Upper lobe of left lung (tissue), 6 donors: ENCODE results near the gene SUSD6. TPM values are rescaled to one million over a fixed set of nuclear protein-coding genes. Genes with fewer than 3 reads are reported as not detected.

Experiments
- ATAC-seq, 2 donors: fragments of 200-7000 bp; cut with Tn5 transposase; one replicate each; pipeline ENCODE4 v1.9.1; 2022; ENCODE audit warnings: mild to moderate bottlenecking in 2 of 2, moderate library complexity in 2 of 2; ENCODE audit not compliant: low FRiP score in 2 of 2
- DNase-seq, 2 donors: peaks; one replicate each; pipeline ENCODE4 v3.0.0-alpha.2; 2019 to 2020
- H3K27ac ChIP-seq, 4 donors: fragments of 200-600 bp; sonication (generic); one replicate each; pipeline ENCODE4 v1.5.1; 2016 to 2019
- H3K27me3 ChIP-seq, 4 donors: fragments of 200-600 bp; sonication (generic); one replicate each; pipeline ENCODE4 v1.5.1; 2017 to 2019
- H3K36me3 ChIP-seq, 4 donors: fragments of 200-600 bp; sonication (generic); one replicate each; pipeline ENCODE4 v1.5.1; 2016 to 2019
- H3K4me1 ChIP-seq, 4 donors: fragments of 200-600 bp; sonication (generic); one replicate each; pipeline ENCODE4 v1.5.1; 2018 to 2019
- H3K4me3 ChIP-seq, 4 donors: fragments of 200-600 bp; sonication (generic); one replicate each; pipeline ENCODE4 v1.5.1; 2017 to 2019; ENCODE audit warnings: mild to moderate bottlenecking in 2 of 4, moderate library complexity in 1 of 4
- H3K9me3 ChIP-seq, 4 donors: fragments of 200-600 bp; sonication (generic); one replicate each; pipeline ENCODE4 v1.5.1; 2018 to 2019
- CTCF ChIP-seq, 6 experiments: fragments of 450-650 bp in 4 of 6; fragments of 200-600 bp in 2 of 6; sonication (generic) in 2 of 6; IDR thresholded peaks; one replicate each; pipeline ENCODE4 v1.5.1; 2016 to 2019; ENCODE audit warnings: antibody characterized with exemption in 6 of 6
- EP300 ChIP-seq, 4 donors: sonication (generic); formaldehyde crosslinking; IDR thresholded peaks; one replicate each; pipeline ENCODE4 v1.5.1; 2017; ENCODE audit warnings: antibody characterized with exemption in 4 of 4, control low read depth in 2 of 4
- POLR2A ChIP-seq, 4 donors: fragments of 450-650 bp; IDR thresholded peaks; one replicate each; pipeline ENCODE4 v1.5.1; 2016 to 2017; ENCODE audit warnings: antibody characterized with exemption in 4 of 4, mild to moderate bottlenecking in 2 of 4
- POLR2AphosphoS5 ChIP-seq, 2 donors: sonication (generic); formaldehyde crosslinking; IDR thresholded peaks; one replicate each; pipeline ENCODE4 v1.5.1; 2017; ENCODE audit warnings: antibody characterized with exemption in 2 of 2
- WGBS, 2 donors: methylation state at CpG; one replicate each; pipeline ENCODE4 v1.1.5; 2017 to 2018; 5-methylcytosine and 5-hydroxymethylcytosine counted together
- total RNA-seq, 6 donors: library from RNA; depleted of rRNA in 4 of 6; stranded (reverse); fragments of >200 nt in 4 of 6; gene quantifications; one replicate each; pipeline versions ENCODE4 v1.1.0 to v1.2.1, GENCODE V29; 2016 to 2021
- donor health status: DM: no; HTN: no; CAD: no; lungs with moderate emphysema.
- donor health status: DM: no; HTN: yes; CAD: no; lungs with severe emphysema.

Gene SUSD6
- total RNA-seq, 6 donors from 2014 or later = 63.4 to 90.4 (median 81.6) TPM

DNA sequence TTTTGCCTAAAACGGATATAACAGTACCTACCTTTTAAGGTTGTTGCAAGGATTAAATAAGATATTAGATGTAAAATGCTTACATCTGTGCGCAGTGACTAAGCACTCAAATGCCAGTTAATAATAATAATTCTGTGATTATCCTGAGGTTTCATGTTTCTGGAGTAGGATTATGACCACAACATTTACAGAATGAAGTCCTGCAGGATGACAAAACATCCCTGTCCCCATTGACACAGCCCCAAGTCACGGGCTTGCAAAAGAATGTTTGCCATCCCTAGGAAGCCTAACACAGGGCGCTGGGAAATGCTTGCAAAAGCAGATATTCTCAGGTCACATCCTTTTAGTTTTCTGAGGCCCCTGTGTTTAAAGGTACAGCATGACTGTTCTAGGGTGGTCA, 20.1 kb downstream of the SUSD6 start:
- 56% methylated on average over 4 of the region's 4 CpGs for WGBS, 2 donors
- DNase-seq = no peak

GRCh38 chr14:69632164-69632563, 20.8 kb downstream of the SUSD6 start:
- DNase-seq (no peak), ATAC-seq (peak in 1 of 2 donors; percentile 63)
- Histone ChIP-seq H3K4me3 (no peak overlapping the region), H3K4me1 (peaks cover 83 to 95% (median 87%) of the 10 kb centered on the region in 4 donors), H3K36me3 (no peaks in the 10 kb centered on the region), H3K27me3 (no peaks in the 10 kb centered on the region), H3K27ac (peak overlapping the region; percentile 61 to 78 (median 67)), H3K9me3 (no peaks in the 10 kb centered on the region)
- no peak for TF ChIP-seq EP300 (IDR thresholded peaks at IDR 0.05)
- TF ChIP-seq POLR2AphosphoS5 (IDR thresholded peaks at IDR 0.05) = no peak
- TF ChIP-seq CTCF (IDR thresholded peaks at IDR 0.05) = no peak
- no peak for TF ChIP-seq POLR2A (IDR thresholded peaks at IDR 0.05)
- WGBS, 2 donors = 19% methylated on average over 4 of the region's 4 CpGs

More for the DNA sequence above, 20.1 kb downstream of the SUSD6 start:
- ATAC-seq = no peak
- peaks cover 0 to 2% (median 0%) of the 10 kb centered on the region in 4 donors for H3K36me3 ChIP-seq
- H3K27ac ChIP-seq = peak overlapping the region in 3 of 4 donors; percentile 65 to 78 (median 69)
- H3K4me1 ChIP-seq = peaks cover 76 to 91% (median 83%) of the 10 kb centered on the region in 4 donors
- H3K9me3 ChIP-seq = no peaks in the 10 kb centered on the region
- TF ChIP-seq POLR2A (IDR thresholded peaks at IDR 0.05) (no peak), POLR2AphosphoS5 (IDR thresholded peaks at IDR 0.05) (no peak), EP300 (IDR thresholded peaks at IDR 0.05) (no peak), CTCF (IDR thresholded peaks at IDR 0.05) (no peak)
- no peaks in the 10 kb centered on the region for H3K27me3 ChIP-seq
- H3K4me3 ChIP-seq = no peak overlapping the region

DNA sequence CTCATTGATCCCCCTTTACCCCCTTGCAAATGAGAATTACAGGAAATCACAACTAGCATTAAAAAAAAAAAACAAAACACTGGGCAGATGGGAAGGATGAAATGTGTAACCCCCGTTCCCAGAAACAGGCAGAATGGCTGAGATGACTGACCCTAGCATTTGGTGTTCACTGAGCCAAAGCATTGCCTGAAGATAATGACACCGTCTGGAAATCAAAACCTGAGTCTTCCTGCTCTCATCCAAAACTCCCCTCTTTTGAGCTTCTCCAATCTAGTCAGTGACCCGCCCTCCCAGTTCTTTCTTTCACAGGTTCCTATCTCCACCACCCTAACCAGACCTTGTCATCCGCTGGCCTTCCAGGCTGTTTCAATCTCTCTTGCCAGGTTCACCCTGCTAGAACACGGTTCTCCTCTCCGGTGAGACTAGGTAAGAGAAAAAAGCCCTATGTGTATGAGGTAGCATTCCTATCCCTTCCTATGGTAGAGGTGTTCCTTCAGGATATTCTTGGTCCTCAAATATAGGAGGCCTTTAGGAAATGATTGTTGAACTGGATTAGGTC, 21.3 kb downstream of the SUSD6 start:
- Histone ChIP-seq H3K27ac (peak overlapping the region; percentile 61 to 78 (median 67)), H3K4me3 (no peak overlapping the region), H3K4me1 (peaks cover 88 to 99% (median 92%) of the 10 kb centered on the region in 4 donors), H3K9me3 (no peaks in the 10 kb centered on the region), H3K36me3 (no peaks in the 10 kb centered on the region), H3K27me3 (no peaks in the 10 kb centered on the region)
- ATAC-seq = no peak
- WGBS, 2 donors = 57 to 64% methylated on average over 6 of the region's 6 CpGs
- TF ChIP-seq POLR2AphosphoS5 (IDR thresholded peaks at IDR 0.05) = no peak
- no peak for DNase-seq

GRCh38 chr14:69633238-69633637, 21.8 kb downstream of the SUSD6 start:
- Histone ChIP-seq H3K36me3 (no peaks in the 10 kb centered on the region), H3K4me3 (no peak overlapping the region), H3K4me1 (peaks cover 91 to 100% (median 97%) of the 10 kb centered on the region in 4 donors), H3K27me3 (no peaks in the 10 kb centered on the region), H3K9me3 (no peaks in the 10 kb centered on the region), H3K27ac (peak overlapping the region; percentile 61 to 78 (median 67))
- ATAC-seq (no peak), DNase-seq (no peak)
- 36 to 39% methylated on average over 4 of the region's 4 CpGs for WGBS, 2 donors
- TF ChIP-seq EP300 (IDR thresholded peaks at IDR 0.05) = no peak
- TF ChIP-seq POLR2AphosphoS5 (IDR thresholded peaks at IDR 0.05) = no peak
- no peak for TF ChIP-seq POLR2A (IDR thresholded peaks at IDR 0.05)

DNA sequence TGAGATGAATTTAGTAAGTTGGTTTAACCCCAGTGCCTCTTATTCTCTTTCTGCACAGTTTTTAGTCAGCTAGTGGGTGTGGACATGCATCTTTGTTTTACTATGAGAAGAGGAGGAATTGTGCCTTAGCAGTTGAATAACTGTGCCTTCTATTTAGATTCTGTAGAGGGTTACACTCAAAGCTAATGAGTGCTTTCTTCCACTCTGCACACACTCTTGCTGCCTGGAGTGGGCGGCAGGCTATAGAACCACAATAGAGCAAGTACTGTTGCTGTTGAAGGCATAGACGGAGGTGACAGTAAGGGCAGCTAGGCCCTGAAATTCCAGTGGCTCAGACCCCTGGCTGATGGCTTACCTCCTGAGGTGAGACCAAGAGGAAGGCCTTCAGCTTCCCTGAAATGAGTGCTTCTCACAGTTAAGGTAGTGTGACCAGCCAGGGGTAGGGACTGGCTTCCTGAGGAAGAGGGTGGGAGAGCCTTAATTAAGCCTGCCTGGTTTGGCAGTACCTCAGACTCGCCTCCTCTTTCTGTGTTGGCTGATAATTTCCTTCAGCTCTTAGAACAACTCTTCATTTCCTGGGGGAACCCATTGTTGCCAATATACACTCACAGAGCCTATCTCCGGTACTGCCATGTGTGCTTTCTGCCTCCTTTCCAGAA, 24.7 kb downstream of the SUSD6 start:
- Histone ChIP-seq H3K27ac (peak overlapping the region; percentile 57 to 79 (median 74)), H3K9me3 (no peaks in the 10 kb centered on the region), H3K27me3 (no peaks in the 10 kb centered on the region), H3K4me3 (no peak overlapping the region), H3K36me3 (no peaks in the 10 kb centered on the region), H3K4me1 (peaks cover 77 to 86% (median 79%) of the 10 kb centered on the region in 4 donors)
- 26 to 29% methylated on average over 4 of the region's 4 CpGs for WGBS, 2 donors
- ATAC-seq (peak; percentile 14 to 60), DNase-seq (peak in 1 of 2 donors; percentile 59)
- TF ChIP-seq CTCF (IDR thresholded peaks at IDR 0.05) (no peak), POLR2A (IDR thresholded peaks at IDR 0.05) (no peak), EP300 (IDR thresholded peaks at IDR 0.05) (no peak), POLR2AphosphoS5 (IDR thresholded peaks at IDR 0.05) (no peak)
